RWPE1 (cell line): Measurements from ENCODE around the gene HDGF.

Experiments used
- CTCF ChIA-PET: fragments of 350-600 bp; sonication (Branson Sonifier 250); formaldehyde crosslinking; extraction: SDS; loops from one replicate; lab custom pipeline; 2021; lab: Yijun Ruan, JAX
- POLR2A ChIA-PET: fragments of 400-600 bp; formaldehyde crosslinking; extraction: SDS; loops from one replicate; lab custom pipeline; 2020; ENCODE audit warnings: antibody characterized with exemption; ENCODE audit not compliant: low non-redundant PET; lab: Yijun Ruan, JAX
- DNase-seq: peaks from one replicate; pipeline ENCODE4 v3.0.0; 2012; ENCODE audit warnings: low spot score
- H3K27ac ChIP-seq: fragments of 450-650 bp; 2 replicates; pipeline ENCODE4 v1.5.1; 2017
- CTCF ChIP-seq: fragments of 450-650 bp; conservative IDR thresholded peaks from 2 replicates; pipeline ENCODE4 v1.5.1; 2017; ENCODE audit warnings: low read depth, mild to moderate bottlenecking

HDGF gene

DNA sequence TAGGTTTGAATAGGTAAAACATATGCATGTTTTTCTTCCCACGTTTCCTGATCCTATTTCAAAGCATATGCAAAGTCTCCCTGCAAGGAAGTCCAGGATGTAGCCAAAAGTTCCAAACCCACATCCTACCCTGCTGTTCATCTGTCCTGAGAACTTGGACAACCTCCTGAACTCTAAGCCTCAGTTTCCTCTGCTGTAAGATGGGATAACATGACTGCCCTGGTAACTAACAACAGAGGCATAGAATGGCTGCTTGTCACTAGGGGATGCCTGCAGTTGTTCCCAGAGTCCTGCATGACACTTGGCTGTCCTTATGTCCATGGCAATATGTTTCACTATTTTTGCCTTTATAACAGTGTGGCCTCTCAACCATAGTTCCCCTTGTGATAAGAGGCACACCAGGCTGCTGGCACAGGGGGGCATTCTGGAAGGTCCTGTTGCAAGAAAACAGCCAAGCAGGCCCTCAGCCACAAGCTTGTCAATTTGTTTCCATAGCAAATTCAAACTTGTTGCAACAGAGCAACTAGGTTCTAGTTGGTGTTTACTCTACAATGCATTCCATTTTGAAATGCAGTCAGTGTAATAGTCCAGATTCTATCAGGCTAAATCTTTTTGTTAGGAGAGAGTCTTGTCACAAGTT, 1.5 kb upstream of the HDGF start:
- POLR2A ChIA-PET = interaction anchor here (1.3 to 1.6 kb wide), 2 partner anchors 14 to 25 kb away, joined by 3 to 7 read pairs; partner anchors contain the start of genes METTL25B and PRCC
- CTCF ChIA-PET = interaction anchor here (0.7 kb wide), 1 partner anchor 82 kb away, joined by 3 read pairs; no protein-coding TSS in a partner anchor
- DNase-seq = no peak
- TF ChIP-seq CTCF = no peak
- peak overlapping the region; percentile 29 for H3K27ac ChIP-seq

- CTCF ChIA-PET = interaction anchor here (0.5 to 1.1 kb wide), 4 partner anchors 16 to 81 kb away, joined by 3 to 5 read pairs (median 4); no protein-coding TSS in a partner anchor
- H3K27ac ChIP-seq = peak overlapping the region; percentile 99
- TF ChIP-seq CTCF = no peak
- POLR2A ChIA-PET = interaction anchor here (0.6 to 1.6 kb wide), 7 partner anchors 9 to 67 kb away, joined by 3 to 7 read pairs (median 4); partner anchors contain the start of genes METTL25B and PRCC
- peak; percentile 88 for DNase-seq
Observed at GRCh38 chr1:156751757-156752481, 444 bp upstream of the HDGF start.

DNA sequence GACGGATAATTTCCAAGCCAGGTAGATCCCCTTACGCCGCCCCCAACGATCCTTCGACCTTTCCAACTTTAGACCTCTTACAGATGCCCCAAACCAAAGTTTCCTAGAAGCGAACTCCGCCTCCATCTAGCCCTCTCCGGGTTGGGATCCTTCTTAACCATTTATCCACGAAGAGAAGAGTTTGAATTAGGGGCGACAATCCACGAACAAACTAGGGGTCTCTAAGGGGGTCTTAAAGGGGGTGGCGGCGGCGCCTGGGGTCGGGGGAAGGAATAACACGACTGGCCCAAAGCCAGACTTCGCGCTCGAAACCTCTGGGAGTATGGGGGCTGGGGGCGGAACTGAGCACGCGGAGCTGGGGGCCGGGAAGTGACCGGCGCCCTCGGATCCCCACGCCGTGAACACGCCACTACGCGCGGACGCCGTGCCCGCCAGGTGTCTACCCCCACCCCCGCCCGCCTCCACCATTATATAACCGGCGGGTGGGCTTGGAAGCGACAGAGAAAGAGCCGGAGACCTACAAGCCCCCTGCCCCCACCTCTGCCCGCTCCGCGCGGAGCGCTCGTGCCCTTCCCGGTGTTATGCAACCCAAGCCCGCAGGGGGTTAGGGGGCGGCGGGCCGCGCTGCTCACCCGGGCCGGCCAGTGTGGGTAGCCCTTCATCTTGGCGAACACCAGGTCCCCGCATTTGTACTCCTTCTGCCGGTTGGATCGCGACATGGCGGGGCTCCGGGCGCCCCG, 594 bp downstream of the HDGF start:
- H3K27ac ChIP-seq = peak overlapping the region; percentile 99
- ChIA-PET CTCF (interaction anchor here (0.5 to 1.6 kb wide), 3 partner anchors 25 to 32 kb away, joined by 3 to 5 read pairs (median 4); no protein-coding TSS in a partner anchor), POLR2A (interaction anchor here (0.7 to 1.6 kb wide), 5 partner anchors 10 to 63 kb away, joined by 3 to 7 read pairs (median 4); partner anchors contain the start of gene PRCC)
- no peak for TF ChIP-seq CTCF
- no peak for DNase-seq

DNA sequence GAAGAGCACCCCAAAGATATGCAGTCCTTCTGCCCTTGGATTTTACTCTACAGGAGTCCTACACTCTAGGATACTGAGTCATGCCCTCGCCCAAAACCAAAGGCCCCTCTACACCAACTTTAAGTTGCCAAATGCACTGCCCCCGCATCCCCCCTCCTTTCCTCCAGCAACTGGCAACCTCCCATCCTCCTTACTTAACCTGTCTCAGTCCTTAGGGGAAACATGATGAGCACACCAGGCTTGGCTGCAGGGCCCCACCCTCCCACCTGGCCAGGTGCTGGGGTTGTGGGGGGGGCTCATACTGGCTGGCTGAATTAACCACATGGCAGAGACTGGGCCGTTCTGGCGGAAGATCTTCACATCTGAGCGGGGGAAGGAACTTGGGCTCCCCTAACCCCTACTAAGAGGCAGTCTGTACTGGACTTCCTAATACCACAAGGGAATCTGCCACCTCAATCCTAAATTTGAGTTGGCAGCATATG, 1.2 kb downstream of the HDGF start:
- ChIA-PET POLR2A (no interaction called here), CTCF (interaction anchor here (1.6 kb wide), 1 partner anchor 24 kb away, joined by 5 read pairs; no protein-coding TSS in a partner anchor)
- peak overlapping the region; percentile 99 for H3K27ac ChIP-seq
- no peak for TF ChIP-seq CTCF
- peak; percentile 81 for DNase-seq

GRCh38 chr1:156749419-156750118, 1.9 kb downstream of the HDGF start:
- CTCF ChIA-PET = interaction anchor here (1.6 kb wide), 1 partner anchor 24 kb away, joined by 5 read pairs; no protein-coding TSS in a partner anchor
- TF ChIP-seq CTCF = no peak
- POLR2A ChIA-PET = interaction anchor here (0.5 kb wide), 1 partner anchor 11 kb away, joined by 3 read pairs; no protein-coding TSS in a partner anchor
- no peak for DNase-seq
- H3K27ac ChIP-seq = peak overlapping the region; percentile 99
